ENCODE data around the gene BRSK2. TPM values are rescaled to one million over a fixed set of nuclear protein-coding genes. Genes with fewer than 3 reads are reported as not detected.
"Not testable (repeated sequence)": the region's sequence is repeated elsewhere in the genome, so short reads cannot be mapped to it uniquely, and the experiment has no call there.

Gene BRSK2
- total RNA-seq, 1 donor from 2014 or later: 6.9 TPM

DNA sequence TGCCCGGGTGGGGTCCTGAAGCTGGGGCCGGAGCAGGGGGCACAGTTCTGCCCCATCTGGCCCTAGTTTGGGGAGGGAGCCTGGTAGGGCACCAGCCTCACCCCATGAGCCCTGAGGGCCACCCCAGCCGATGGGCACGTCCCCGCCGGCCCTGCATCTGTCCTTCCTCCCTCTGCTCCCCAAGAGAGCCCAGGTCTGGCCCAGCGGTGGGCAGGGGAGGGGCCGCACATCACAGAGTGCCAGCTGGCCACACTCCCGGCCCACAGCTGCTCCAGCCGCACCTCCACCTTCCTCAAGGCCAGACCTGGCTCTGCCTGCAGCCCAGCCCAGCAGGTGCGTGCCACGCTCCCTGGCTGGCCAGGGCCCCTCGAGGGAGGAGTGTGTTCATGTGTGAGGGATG lies 21.6 kb downstream of the BRSK2 start:
- TF ChIP-seq, protein P1, sequence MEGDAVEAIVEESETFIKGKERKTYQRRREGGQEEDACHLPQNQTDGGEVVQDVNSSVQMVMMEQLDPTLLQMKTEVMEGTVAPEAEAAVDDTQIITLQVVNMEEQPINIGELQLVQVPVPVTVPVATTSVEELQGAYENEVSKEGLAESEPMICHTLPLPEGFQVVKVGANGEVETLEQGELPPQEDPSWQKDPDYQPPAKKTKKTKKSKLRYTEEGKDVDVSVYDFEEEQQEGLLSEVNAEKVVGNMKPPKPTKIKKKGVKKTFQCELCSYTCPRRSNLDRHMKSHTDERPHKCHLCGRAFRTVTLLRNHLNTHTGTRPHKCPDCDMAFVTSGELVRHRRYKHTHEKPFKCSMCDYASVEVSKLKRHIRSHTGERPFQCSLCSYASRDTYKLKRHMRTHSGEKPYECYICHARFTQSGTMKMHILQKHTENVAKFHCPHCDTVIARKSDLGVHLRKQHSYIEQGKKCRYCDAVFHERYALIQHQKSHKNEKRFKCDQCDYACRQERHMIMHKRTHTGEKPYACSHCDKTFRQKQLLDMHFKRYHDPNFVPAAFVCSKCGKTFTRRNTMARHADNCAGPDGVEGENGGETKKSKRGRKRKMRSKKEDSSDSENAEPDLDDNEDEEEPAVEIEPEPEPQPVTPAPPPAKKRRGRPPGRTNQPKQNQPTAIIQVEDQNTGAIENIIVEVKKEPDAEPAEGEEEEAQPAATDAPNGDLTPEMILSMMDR (IDR thresholded peaks at IDR 0.05): no peak
- DNase-seq (ENCODE audit: low spot score): no peak
- H3K27ac Mint-ChIP-seq (ENCODE audit: unreplicated experiment): no peak overlapping the region
- H3K27me3 Mint-ChIP-seq (ENCODE audit: low read depth): no peaks in the 10 kb centered on the region
- no peaks in the 10 kb centered on the region for H3K9me3 Mint-ChIP-seq (ENCODE audit: low read depth)
- no peaks in the 10 kb centered on the region for H3K4me1 Mint-ChIP-seq (ENCODE audit: low read depth)
- no peak overlapping the region for H3K4me3 Mint-ChIP-seq (ENCODE audit: unreplicated experiment)
- peaks cover 1% of the 10 kb centered on the region for H3K36me3 Mint-ChIP-seq (ENCODE audit: low read depth)

- H3K27ac Mint-ChIP-seq (ENCODE audit: unreplicated experiment); DNase-seq (ENCODE audit: low spot score); H3K9me3 Mint-ChIP-seq (ENCODE audit: low read depth); H3K36me3 Mint-ChIP-seq (ENCODE audit: low read depth); H3K4me3 Mint-ChIP-seq (ENCODE audit: unreplicated experiment); H3K4me1 Mint-ChIP-seq (ENCODE audit: low read depth); H3K27me3 Mint-ChIP-seq (ENCODE audit: low read depth): not testable (repeated sequence)
These were observed 22.0 kb downstream of the BRSK2 start for GRCh38 chr11:1411739-1412138.

- Mint-ChIP-seq H3K4me1 (ENCODE audit: low read depth) (no peaks in the 10 kb centered on the region), H3K36me3 (ENCODE audit: low read depth) (peaks cover 5% of the 10 kb centered on the region), H3K27me3 (ENCODE audit: low read depth) (no peaks in the 10 kb centered on the region), H3K9me3 (ENCODE audit: low read depth) (peaks cover 2% of the 10 kb centered on the region), H3K27ac (ENCODE audit: unreplicated experiment) (no peak overlapping the region), H3K4me3 (ENCODE audit: unreplicated experiment) (no peak overlapping the region)
- TF ChIP-seq, protein P1 (IDR thresholded peaks at IDR 0.05): no peak
- DNase-seq (ENCODE audit: low spot score): no peak
These were observed 22.8 kb downstream of the BRSK2 start for GRCh38 chr11:1412377-1413095.

GRCh38 chr11:1414650-1415049 lies 24.9 kb downstream of the BRSK2 start:
- Mint-ChIP-seq H3K4me3 (ENCODE audit: unreplicated experiment) (no peak overlapping the region), H3K27ac (ENCODE audit: unreplicated experiment) (no peak overlapping the region), H3K9me3 (ENCODE audit: low read depth) (peaks cover 10% of the 10 kb centered on the region), H3K4me1 (ENCODE audit: low read depth) (no peaks in the 10 kb centered on the region), H3K27me3 (ENCODE audit: low read depth) (no peaks in the 10 kb centered on the region), H3K36me3 (ENCODE audit: low read depth) (peaks cover 11% of the 10 kb centered on the region)
- TF ChIP-seq, protein P1 (IDR thresholded peaks at IDR 0.05): no peak
- DNase-seq (ENCODE audit: low spot score): no peak

- Mint-ChIP-seq H3K9me3 (ENCODE audit: low read depth) (peaks cover 10% of the 10 kb centered on the region), H3K4me3 (ENCODE audit: unreplicated experiment) (no peak overlapping the region)
These were observed 25.9 kb downstream of the BRSK2 start for GRCh38 chr11:1415631-1416030.

DNA sequence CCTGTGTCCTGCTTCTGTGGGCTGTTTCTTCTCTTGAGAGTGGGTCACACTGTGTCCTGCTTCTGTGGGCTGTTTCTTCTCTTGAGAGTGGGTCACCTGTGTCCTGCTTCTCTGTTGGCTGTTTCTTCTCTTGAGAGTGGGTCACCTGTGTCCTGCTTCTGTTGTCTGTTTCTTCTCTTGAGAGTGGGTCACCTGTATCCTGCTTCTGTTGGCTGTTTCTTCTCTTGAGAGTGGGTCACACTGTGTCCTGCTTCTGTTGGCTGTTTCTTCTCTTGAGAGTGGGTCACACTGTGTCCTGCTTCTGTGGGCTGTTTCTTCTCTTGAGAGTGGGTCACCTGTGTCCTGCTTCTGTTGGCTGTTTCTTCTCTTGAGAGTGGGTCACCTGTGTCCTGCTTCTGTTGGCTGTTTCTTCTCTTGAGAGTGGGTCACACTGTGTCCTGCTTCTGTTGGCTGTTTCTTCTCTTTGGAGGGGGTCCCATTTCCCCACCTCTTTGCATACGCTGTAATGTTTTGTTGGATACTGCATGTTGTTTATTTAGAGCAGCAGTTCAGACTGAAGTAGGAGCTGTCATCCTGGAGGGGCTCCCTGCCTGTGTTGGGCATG lies 28.6 kb downstream of the BRSK2 start:
- not testable (repeated sequence) for DNase-seq (ENCODE audit: low spot score); H3K27me3 Mint-ChIP-seq (ENCODE audit: low read depth); H3K27ac Mint-ChIP-seq (ENCODE audit: unreplicated experiment); H3K4me3 Mint-ChIP-seq (ENCODE audit: unreplicated experiment); H3K4me1 Mint-ChIP-seq (ENCODE audit: low read depth)
- peaks cover 10% of the 10 kb centered on the region for H3K9me3 Mint-ChIP-seq (ENCODE audit: low read depth)
- peaks cover 11% of the 10 kb centered on the region for H3K36me3 Mint-ChIP-seq (ENCODE audit: low read depth)

More at GRCh38 chr11:1415631-1416030, 25.9 kb downstream of the BRSK2 start:
- Mint-ChIP-seq H3K36me3 (ENCODE audit: low read depth) (peaks cover 11% of the 10 kb centered on the region), H3K4me1 (ENCODE audit: low read depth) (no peaks in the 10 kb centered on the region), H3K27ac (ENCODE audit: unreplicated experiment) (no peak overlapping the region), H3K27me3 (ENCODE audit: low read depth) (no peaks in the 10 kb centered on the region)
- no peak for DNase-seq (ENCODE audit: low spot score)
- TF ChIP-seq, protein P1 (IDR thresholded peaks at IDR 0.05): no peak

Data from chondrocyte (in vitro differentiated cells).